Activated naive CD8-positive, alpha-beta T cell treated with anti-CD3 and anti-CD28 coated beads for 36 hours (primary cell): ENCODE results near the gene OR8H2. TPM values are rescaled to one million over a fixed set of nuclear protein-coding genes. Genes with fewer than 3 reads are reported as not detected.
"Not testable (repeated sequence)": the region's sequence is repeated elsewhere in the genome, so short reads cannot be mapped to it uniquely, and the experiment has no call there.

ENCODE experiments used
- DNase-seq: peaks from one replicate; pipeline ENCODE4 v3.0.0; 2021
- H3K27ac Mint-ChIP-seq: one replicate; pipeline ENCODE4 v1.8.0; 2022; ENCODE audit warnings: mild to moderate bottlenecking, moderate library complexity, mixed read lengths
- H3K27me3 Mint-ChIP-seq: one replicate; pipeline ENCODE4 v1.8.0; 2022; ENCODE audit warnings: mild to moderate bottlenecking, mixed read lengths
- H3K36me3 Mint-ChIP-seq: one replicate; pipeline ENCODE4 v1.8.0; 2021; ENCODE audit warnings: mild to moderate bottlenecking, mixed read lengths
- H3K4me1 Mint-ChIP-seq: one replicate; pipeline ENCODE4 v1.8.0; 2021; ENCODE audit warnings: mixed read lengths
- H3K4me3 Mint-ChIP-seq: one replicate; pipeline ENCODE4 v1.8.0; 2022; ENCODE audit warnings: mild to moderate bottlenecking, moderate library complexity, mixed read lengths
- H3K9me3 Mint-ChIP-seq: one replicate; pipeline ENCODE4 v1.8.0; 2022; ENCODE audit warnings: mixed read lengths
- total RNA-seq, 2 experiments: library from RNA; stranded (reverse); gene quantifications; one replicate each; pipeline ENCODE4 v1.2.3, GENCODE V29; 2021

The OR8H2 gene
- total RNA-seq: not detected

GRCh38 chr11:56103210-56103737, at the start of gene OR8H2:
Gene OR8H2 (plus strand): TSS chr11:56103687. CDS start chr11:56105043, 1,356 bp downstream.
- Mint-ChIP-seq H3K4me1 (no peaks in the 10 kb centered on the region), H3K9me3 (peaks cover 10% of the 10 kb centered on the region), H3K36me3 (no peaks in the 10 kb centered on the region), H3K27ac (no peak within 1 kb of the TSS), H3K4me3 (no peak within 1 kb of the TSS), H3K27me3 (no peaks in the 10 kb centered on the region)
- DNase-seq: no peak

- not testable (repeated sequence) for H3K4me1 Mint-ChIP-seq, H3K36me3 Mint-ChIP-seq, H3K27me3 Mint-ChIP-seq, H3K4me3 Mint-ChIP-seq, DNase-seq, H3K27ac Mint-ChIP-seq
- peaks cover 13% of the 10 kb centered on the region for H3K9me3 Mint-ChIP-seq
Measured at GRCh38 chr11:56056366-56056765, 47.1 kb upstream of the OR8H2 start.

GRCh38 chr11:56057661-56058237, 45.7 kb upstream of the OR8H2 start:
- H3K27me3 Mint-ChIP-seq, H3K36me3 Mint-ChIP-seq, DNase-seq, H3K27ac Mint-ChIP-seq, H3K4me1 Mint-ChIP-seq, H3K4me3 Mint-ChIP-seq: not testable (repeated sequence)
- peaks cover 11% of the 10 kb centered on the region for H3K9me3 Mint-ChIP-seq

- H3K27me3 Mint-ChIP-seq: not testable (repeated sequence)
Measured at GRCh38 chr11:56058260-56058780, 45.2 kb upstream of the OR8H2 start.

GRCh38 chr11:56066980-56067379, 36.5 kb upstream of the OR8H2 start:
- Mint-ChIP-seq H3K27ac (no peak overlapping the region), H3K36me3 (no peaks in the 10 kb centered on the region), H3K4me3 (no peak overlapping the region), H3K4me1 (no peaks in the 10 kb centered on the region), H3K9me3 (peaks cover 2% of the 10 kb centered on the region), H3K27me3 (no peaks in the 10 kb centered on the region)
- DNase-seq: no peak

More at GRCh38 chr11:56058260-56058780, 45.2 kb upstream of the OR8H2 start:
- H3K27ac Mint-ChIP-seq, DNase-seq, H3K36me3 Mint-ChIP-seq, H3K4me3 Mint-ChIP-seq, H3K4me1 Mint-ChIP-seq: not testable (repeated sequence)
- H3K9me3 Mint-ChIP-seq: peaks cover 11% of the 10 kb centered on the region

GRCh38 chr11:56089697-56090096, 13.8 kb upstream of the OR8H2 start:
- Mint-ChIP-seq H3K4me1 (no peaks in the 10 kb centered on the region), H3K9me3 (peaks cover 1% of the 10 kb centered on the region), H3K4me3 (no peak overlapping the region), H3K27ac (no peak overlapping the region), H3K27me3 (no peaks in the 10 kb centered on the region), H3K36me3 (no peaks in the 10 kb centered on the region)
- no peak for DNase-seq

GRCh38 chr11:56093008-56093407, 10.5 kb upstream of the OR8H2 start, which contains the start of gene OR8I2:
Gene OR8I2 (plus strand): TSS chr11:56093308. CDS start chr11:56093308, 0 bp downstream.
- no peak within 1 kb of the TSS for H3K27ac Mint-ChIP-seq
- peaks cover 1% of the 10 kb centered on the region for H3K9me3 Mint-ChIP-seq
- DNase-seq: no peak
- H3K27me3 Mint-ChIP-seq: no peaks in the 10 kb centered on the region
- no peaks in the 10 kb centered on the region for H3K36me3 Mint-ChIP-seq
- no peak within 1 kb of the TSS for H3K4me3 Mint-ChIP-seq
- H3K4me1 Mint-ChIP-seq: no peaks in the 10 kb centered on the region

GRCh38 chr11:56122073-56122472, 18.6 kb downstream of the OR8H2 start, which contains the start of gene OR8H3:
Gene OR8H3 (plus strand): TSS chr11:56122373. CDS start chr11:56122373, 0 bp downstream.
- DNase-seq: no peak
- Mint-ChIP-seq H3K27ac (no peak within 1 kb of the TSS), H3K4me1 (no peaks in the 10 kb centered on the region), H3K4me3 (no peak within 1 kb of the TSS), H3K27me3 (no peaks in the 10 kb centered on the region), H3K36me3 (no peaks in the 10 kb centered on the region), H3K9me3 (peaks cover 13% of the 10 kb centered on the region)

GRCh38 chr11:56140151-56140661, 36.7 kb downstream of the OR8H2 start, which contains the start of gene OR8J3:
Gene OR8J3 (minus strand): TSS chr11:56140201. CDS start chr11:56137718, 2,483 bp downstream.
- Mint-ChIP-seq H3K9me3 (peaks cover 9% of the 10 kb centered on the region), H3K27me3 (no peaks in the 10 kb centered on the region), H3K4me3 (no peak within 1 kb of the TSS), H3K27ac (no peak within 1 kb of the TSS), H3K36me3 (no peaks in the 10 kb centered on the region), H3K4me1 (no peaks in the 10 kb centered on the region)
- no peak for DNase-seq

GRCh38 chr11:56143681-56144080, 40.2 kb downstream of the OR8H2 start:
- H3K4me1 Mint-ChIP-seq, H3K9me3 Mint-ChIP-seq, DNase-seq, H3K27me3 Mint-ChIP-seq, H3K36me3 Mint-ChIP-seq, H3K27ac Mint-ChIP-seq, H3K4me3 Mint-ChIP-seq: not testable (repeated sequence)

GRCh38 chr11:56151376-56151775, 47.9 kb downstream of the OR8H2 start:
- Mint-ChIP-seq H3K27ac (no peak overlapping the region), H3K36me3 (peaks cover 2% of the 10 kb centered on the region), H3K27me3 (no peaks in the 10 kb centered on the region), H3K4me1 (no peaks in the 10 kb centered on the region), H3K4me3 (no peak overlapping the region), H3K9me3 (peaks cover 12% of the 10 kb centered on the region)
- DNase-seq: no peak

GRCh38 chr11:56152333-56152732, 48.8 kb downstream of the OR8H2 start:
- DNase-seq: no peak
- Mint-ChIP-seq H3K27ac (no peak overlapping the region), H3K4me3 (no peak overlapping the region), H3K9me3 (peaks cover 14% of the 10 kb centered on the region), H3K36me3 (peaks cover 2% of the 10 kb centered on the region), H3K4me1 (no peaks in the 10 kb centered on the region), H3K27me3 (no peaks in the 10 kb centered on the region)

Other genes starting within 250 kb of the OR8H2 start
- gene TRIM51, start 220.4 kb upstream of the OR8H2 start, total RNA-seq: not detected
- gene OR5W2, start 189.1 kb upstream of the OR8H2 start, total RNA-seq: not detected
- gene OR5I1, start 167.3 kb upstream of the OR8H2 start, total RNA-seq: not detected
- gene OR10AG1, start 133.7 kb upstream of the OR8H2 start, total RNA-seq: not detected
- gene OR5F1, start 109.1 kb upstream of the OR8H2 start, total RNA-seq: not detected
- gene OR5AS1, start 76.0 kb upstream of the OR8H2 start, total RNA-seq: not detected
- not detected for gene OR8I2, start 10.4 kb upstream of the OR8H2 start, total RNA-seq
- gene OR8H3, start 18.7 kb downstream of the OR8H2 start, total RNA-seq: not detected
- not detected for gene OR8J3, start 36.5 kb downstream of the OR8H2 start, total RNA-seq
- gene OR8K5, start 56.6 kb downstream of the OR8H2 start, total RNA-seq: not detected
- gene OR5J2, start 72.9 kb downstream of the OR8H2 start, total RNA-seq: not detected
- not detected for gene OR5T2, start 130.6 kb downstream of the OR8H2 start, total RNA-seq
- not detected for gene OR5T3, start 148.6 kb downstream of the OR8H2 start, total RNA-seq
- not detected for gene OR5T1, start 170.5 kb downstream of the OR8H2 start, total RNA-seq
- gene OR8H1, start 188.6 kb downstream of the OR8H2 start, total RNA-seq: not detected
- not detected for gene OR8K3, start 211.5 kb downstream of the OR8H2 start, total RNA-seq
- gene OR8K1, start 242.4 kb downstream of the OR8H2 start, total RNA-seq: not detected